ENCODE measurements around the gene OAT.

DNA sequence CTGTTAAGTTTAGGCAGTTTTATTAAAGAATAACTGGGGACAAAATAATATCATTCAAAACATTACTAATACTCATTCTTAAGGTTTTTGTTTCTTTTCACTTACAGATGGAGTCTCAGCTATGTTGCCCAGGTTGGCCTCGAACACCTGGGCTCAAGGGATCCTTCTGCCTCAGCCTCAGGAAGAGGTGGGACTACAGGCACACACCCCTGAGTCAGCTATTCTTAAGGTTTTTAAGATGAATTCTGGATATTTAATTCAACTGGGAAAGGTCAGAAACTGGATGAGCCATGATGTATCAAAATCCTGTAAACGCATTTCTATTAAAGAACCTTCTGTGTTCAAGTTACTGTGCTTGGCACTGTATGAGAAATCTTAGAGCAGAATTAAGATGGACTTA lies 3.5 kb downstream of the OAT start:
- TF ChIP-seq, protein P1, sequence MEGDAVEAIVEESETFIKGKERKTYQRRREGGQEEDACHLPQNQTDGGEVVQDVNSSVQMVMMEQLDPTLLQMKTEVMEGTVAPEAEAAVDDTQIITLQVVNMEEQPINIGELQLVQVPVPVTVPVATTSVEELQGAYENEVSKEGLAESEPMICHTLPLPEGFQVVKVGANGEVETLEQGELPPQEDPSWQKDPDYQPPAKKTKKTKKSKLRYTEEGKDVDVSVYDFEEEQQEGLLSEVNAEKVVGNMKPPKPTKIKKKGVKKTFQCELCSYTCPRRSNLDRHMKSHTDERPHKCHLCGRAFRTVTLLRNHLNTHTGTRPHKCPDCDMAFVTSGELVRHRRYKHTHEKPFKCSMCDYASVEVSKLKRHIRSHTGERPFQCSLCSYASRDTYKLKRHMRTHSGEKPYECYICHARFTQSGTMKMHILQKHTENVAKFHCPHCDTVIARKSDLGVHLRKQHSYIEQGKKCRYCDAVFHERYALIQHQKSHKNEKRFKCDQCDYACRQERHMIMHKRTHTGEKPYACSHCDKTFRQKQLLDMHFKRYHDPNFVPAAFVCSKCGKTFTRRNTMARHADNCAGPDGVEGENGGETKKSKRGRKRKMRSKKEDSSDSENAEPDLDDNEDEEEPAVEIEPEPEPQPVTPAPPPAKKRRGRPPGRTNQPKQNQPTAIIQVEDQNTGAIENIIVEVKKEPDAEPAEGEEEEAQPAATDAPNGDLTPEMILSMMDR (conservative IDR thresholded peaks at IDR 0.05; ENCODE audit: low read length): no peak
- no peak for TF ChIP-seq EZH2phosphoT487 (IDR thresholded peaks at IDR 0.05; ENCODE audit: borderline replicate concordance)

Measured in Loucy (cell line).